GM19463 (cell line): ENCODE results near the gene ADIG.

Source experiments
- ATAC-seq: cut with Tn5 transposase; IDR thresholded peaks from one replicate; pipeline ENCODE4 v1.9.1; 2021; ENCODE audit warnings: mild to moderate bottlenecking, moderate library complexity; ENCODE audit not compliant: unreplicated experiment

ADIG gene

DNA sequence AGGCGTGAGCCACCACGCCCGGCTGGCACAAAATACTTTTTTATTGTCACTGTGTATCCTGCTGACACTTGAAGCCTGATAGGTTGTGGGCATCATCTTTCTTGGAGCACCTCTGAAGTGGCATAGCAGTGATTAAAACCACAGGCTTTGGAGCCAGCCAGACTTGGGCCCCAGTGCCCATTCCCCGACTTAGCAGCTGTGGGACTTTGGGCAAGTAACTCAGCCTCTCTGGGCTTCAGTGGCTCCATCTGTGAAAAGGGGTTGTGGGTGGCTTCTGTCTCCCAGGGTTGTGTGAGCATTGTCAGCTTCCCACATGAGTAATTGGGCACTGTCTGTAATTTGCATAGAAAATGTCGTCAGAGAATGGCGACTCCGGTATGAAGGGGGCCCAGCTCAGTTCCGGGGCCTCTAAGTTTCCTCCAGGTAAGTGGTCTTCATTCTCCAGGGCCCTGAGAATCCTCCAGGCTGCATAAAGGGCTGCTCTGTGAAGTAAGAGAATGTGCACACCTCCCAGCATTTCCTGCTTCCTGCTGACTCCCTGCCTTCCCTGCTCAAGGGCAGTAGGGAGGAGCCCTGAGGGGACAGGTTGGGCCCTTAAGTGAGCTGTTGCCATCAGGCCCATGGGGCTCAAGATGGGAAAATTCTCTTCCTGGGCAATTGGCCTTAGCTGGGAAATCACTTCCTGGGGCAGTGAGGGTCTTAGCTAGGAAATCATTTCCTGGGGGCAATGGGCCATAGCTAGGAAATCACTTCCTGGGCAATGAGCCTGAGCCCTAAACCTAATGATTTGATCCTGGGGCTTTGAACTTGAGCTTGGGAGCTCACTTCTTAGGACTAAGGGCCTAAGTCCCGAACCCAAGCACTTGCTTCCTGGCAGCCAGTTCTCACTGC, 47.8 kb downstream of the ADIG start:
- ATAC-seq, result no peak

GRCh38 chr20:38629979-38630378, 49.0 kb downstream of the ADIG start:
- ATAC-seq, result no peak

GRCh38 chr20:38630727-38631126, 49.7 kb downstream of the ADIG start:
- ATAC-seq, result no peak

DNA sequence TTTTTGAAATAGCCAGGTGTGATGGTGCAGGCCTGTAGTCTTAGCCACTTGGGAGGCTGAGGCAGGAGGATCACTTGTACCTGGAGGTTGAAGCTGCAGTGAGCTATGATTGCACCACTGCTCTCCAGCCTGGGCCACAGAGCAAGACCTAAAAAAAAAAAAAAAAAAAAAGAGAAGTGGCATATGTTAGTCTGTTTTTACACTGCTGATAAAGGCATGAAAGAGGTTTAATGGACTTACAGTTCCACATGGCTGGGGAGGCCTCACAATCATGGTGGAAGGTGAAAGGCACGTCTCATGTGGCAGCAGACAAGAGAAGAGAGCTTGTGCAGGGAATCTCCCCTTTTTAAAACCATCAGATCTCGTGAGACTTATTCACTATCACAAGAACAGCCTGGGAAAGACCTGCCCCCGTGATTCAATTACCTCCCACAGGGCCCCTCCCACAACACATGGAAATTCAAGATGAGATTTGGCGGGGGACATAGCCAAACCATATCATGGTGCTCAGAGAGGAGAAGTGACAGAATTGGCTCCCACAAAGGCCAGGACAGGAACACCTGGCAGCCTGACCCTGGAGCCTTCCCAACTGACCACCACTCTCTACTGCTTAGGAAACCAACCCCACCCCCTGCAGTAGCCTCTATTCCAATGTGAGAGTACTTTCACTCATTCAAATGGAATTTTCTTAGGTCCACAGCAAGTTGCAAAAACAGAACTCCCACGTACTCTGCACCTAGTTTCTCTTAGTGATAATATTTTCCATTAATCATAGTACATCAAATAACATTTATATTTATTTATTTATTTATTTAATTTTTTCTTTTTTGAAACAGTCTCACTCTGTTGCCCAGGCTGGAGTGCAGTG, 50.4 kb downstream of the ADIG start:
- no peak for ATAC-seq

GRCh38 chr20:38633577-38634093, 52.6 kb downstream of the ADIG start:
- no peak for ATAC-seq

DNA sequence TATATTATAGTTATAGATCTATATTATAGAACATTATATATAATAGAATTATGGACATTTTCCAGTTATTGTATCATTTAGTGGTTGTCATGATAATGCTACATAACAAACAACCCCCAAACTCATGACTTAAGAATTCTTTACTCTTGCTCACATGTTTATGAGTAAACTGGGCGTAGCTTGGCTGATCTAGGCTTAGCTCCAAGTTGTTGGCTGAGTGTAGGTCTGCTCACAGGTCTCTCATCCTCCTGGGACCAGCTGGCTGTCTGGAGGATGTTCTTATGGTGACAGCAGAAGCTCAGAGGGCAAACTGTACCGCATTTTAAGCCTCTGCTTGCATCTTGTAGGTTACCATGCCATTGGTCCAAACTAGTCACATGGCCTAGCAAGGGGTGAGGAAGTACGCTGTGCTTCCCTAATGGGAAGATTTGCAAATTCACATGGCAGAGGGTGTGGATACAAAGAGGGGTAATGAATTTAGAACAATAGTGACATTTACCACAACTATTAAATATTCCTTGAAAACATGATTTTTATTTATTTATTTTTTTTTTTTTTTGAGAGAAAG, 54.8 kb downstream of the ADIG start:
- ATAC-seq, result no peak
